GM19328 (cell line): Measurements from ENCODE around the gene DHRS13.
"Not testable (repeated sequence)": the region's sequence is repeated elsewhere in the genome, so short reads cannot be mapped to it uniquely, and the experiment has no call there.

Source experiments
- ATAC-seq: cut with Tn5 transposase; IDR thresholded peaks from one replicate; pipeline ENCODE4 v1.9.1; 2021; ENCODE audit warnings: mild to moderate bottlenecking, moderate library complexity; ENCODE audit not compliant: unreplicated experiment

Gene DHRS13

GRCh38 chr17:28937044-28937729, 34.3 kb upstream of the DHRS13 start:
- no peak for ATAC-seq

DNA sequence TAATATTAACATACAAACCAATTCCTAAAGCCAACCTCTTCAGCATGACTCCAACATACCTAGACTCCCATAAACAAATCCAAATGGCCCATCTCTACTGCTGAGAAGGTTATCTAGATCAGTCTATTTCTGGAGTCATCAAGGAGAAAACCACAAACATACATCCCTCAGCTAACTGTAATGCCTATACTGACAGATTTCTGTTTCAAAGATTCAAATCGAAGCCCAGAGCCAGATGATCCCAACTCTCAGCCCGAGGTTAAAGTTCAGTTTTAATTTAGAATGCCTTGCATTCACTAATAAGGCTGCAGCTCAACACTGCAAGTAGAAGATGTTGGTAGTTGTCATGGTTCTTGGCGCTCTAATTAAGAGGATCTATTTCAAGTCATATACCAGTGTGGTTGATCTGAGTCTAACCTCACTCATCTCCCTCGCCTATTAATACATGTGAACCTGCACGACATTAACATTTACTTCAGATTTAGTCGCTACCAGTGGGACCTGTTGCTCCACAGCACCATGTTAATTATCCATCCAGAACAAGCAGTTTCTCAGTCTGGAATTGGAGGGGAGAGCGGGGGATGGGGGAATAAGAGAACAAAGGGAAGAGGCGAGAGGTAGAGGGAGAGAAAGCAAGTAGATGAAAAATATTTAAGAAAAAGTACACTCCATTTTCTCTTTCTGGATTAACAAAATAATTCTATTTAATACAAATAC, 33.0 kb upstream of the DHRS13 start:
- ATAC-seq, result no peak

DNA sequence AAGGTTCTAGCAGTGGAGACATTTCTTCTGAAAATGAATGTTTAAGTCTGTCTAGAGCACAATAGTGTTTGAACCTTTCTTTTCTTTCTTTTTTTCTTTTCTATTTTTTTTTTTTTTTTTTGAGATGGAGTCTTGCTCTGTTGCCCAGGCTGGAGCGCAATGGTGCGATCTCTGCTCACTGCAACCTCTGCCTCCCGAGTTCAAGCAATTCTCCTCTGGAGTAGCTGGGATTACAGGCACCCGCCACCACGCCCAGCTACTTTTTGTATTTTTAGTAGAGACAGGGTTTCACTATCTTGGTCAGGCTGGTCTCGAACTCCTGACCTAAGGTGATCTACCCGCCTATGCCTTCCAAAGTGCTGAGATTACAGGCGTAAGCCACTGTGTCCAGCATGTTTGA, 31.6 kb upstream of the DHRS13 start:
- ATAC-seq, result not testable (repeated sequence)

GRCh38 chr17:28929787-28930186, 26.9 kb upstream of the DHRS13 start:
- no peak for ATAC-seq

DNA sequence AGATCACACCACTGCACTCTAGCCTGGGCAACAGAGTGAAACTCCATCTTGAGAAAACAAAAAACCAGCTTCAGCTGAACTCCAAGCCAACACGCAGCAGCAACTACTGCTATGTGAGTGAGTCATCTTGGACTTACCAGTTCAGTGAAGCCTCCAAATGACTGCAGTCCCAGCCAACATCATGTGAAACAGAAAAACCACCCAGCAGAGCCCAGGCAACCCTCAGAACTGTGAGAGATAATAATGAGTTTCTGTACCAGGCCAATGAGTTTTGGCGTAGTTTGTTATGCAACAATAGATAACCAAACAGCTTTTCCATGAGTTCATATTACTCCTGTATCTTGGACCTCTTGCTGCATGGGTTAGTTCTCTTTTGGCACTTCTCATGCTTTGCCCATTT, 25.2 kb upstream of the DHRS13 start:
- ATAC-seq, result no peak

GRCh38 chr17:28926786-28927185, 23.9 kb upstream of the DHRS13 start:
- no peak for ATAC-seq

DNA sequence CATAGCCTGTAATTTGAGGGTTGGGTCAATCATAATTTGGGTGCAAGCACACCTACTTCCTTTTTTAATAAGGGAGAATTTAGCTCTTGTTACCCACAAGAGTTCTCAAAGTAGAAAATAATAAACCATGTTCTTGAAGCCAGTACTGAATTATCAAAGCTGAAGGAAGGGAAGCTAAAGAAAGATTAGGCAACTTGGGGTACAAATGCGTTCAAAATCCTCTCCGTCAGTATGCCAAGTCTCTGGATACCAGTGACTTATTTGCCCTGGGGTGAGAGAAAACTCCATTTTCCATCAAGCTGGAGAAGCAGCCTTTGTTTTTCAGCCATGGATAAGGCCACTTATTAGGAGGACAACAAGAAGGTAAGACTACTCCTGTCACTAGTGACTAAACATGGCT, 23.5 kb upstream of the DHRS13 start:
- no peak for ATAC-seq

GRCh38 chr17:28925912-28926365, 23.1 kb upstream of the DHRS13 start:
- ATAC-seq, result no peak

GRCh38 chr17:28920201-28920600, 17.3 kb upstream of the DHRS13 start:
- no peak for ATAC-seq

DNA sequence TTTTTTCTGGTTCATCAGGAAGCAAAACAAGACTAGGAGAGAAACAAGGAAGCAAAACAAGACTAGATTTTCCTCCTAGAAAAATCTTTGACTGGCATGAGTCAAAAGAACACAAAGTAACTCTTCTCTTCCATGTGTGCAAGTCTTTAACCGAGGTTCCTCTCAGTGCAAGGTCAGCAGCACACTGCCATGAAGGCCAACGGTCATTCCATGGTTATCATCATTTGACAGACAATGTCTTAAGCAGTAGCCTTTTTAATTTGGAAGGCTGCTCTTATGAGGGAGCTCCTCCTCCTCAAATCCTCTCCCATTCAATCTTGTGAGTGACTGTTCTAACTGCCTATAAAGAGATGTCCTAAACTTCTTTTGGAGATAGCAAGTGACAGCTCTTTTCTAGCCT, 15.4 kb upstream of the DHRS13 start:
- ATAC-seq, result no peak

- ATAC-seq, result no peak
Observed at GRCh38 chr17:28917465-28917864, 14.6 kb upstream of the DHRS13 start.

GRCh38 chr17:28917029-28917428, 14.2 kb upstream of the DHRS13 start:
- no peak for ATAC-seq

GRCh38 chr17:28916302-28916934, 13.5 kb upstream of the DHRS13 start:
- ATAC-seq, result no peak

GRCh38 chr17:28912938-28913333, 10.1 kb upstream of the DHRS13 start:
- ATAC-seq, result no peak

GRCh38 chr17:28912281-28912937, 9.5 kb upstream of the DHRS13 start:
- no peak for ATAC-seq

- ATAC-seq, result no peak
Observed at GRCh38 chr17:28911411-28912045, 8.6 kb upstream of the DHRS13 start.

- ATAC-seq, result no peak
Observed at GRCh38 chr17:28910534-28910933, 7.7 kb upstream of the DHRS13 start.

DNA sequence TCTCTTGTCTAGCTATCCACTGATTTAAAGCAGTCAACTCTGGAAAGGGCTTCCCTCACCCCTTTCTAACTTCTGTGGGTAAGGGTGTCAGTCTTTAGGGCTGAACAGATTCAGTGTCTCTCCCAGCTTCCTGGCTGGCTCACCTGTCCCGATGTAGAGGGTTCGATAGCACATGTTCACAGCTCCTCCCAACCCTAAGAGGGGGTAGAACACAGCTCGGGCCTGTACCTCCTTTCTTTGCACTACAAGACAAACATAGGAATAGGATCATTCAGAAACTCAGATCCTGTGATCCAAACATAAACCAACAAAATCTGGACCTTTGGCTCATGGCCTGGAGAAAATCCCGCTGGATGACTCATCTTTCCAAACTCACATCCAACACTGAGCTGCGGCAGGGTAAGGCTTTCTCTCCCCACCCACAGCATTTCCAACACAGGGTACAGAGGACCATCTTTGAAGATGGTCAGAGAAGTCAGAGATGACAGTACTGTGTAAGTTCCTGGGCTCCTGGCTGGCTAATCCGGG, 5.8 kb upstream of the DHRS13 start:
- no peak for ATAC-seq

DNA sequence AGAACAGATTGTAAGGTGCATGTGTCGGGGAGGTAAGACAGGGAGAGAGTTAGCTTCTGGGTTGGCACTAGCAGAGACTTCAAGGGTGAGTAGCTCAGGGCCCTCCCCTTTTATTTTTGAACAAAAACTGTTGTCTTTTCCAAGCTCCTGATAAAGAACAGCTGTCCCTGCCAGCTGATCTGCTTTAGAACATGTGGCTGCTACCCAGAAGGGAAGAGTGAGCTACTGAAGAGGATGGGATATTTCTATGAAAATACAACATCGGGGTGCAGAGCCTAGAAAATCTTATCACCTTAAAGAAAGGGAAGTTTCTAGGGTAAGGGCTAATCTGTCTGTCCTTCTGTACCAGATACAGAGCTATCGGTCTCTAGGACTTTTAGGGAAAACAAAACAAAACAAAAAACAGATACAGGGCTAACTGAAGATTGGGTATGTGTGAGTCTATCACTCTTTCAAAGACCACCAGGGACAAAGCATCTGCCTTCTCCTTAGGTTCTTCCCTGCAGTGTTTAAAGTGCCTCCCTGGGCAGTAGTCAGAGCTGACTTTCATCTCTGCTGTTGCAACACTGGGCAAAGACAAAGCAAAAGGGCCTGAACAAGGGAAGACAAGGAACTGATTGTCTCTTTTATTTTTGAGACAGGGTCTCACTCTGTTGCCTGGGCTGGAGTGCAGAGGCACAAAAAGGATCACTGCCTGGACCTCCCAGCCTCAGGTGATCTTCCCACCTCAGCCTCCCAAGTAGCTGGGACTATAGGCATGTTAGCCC, 5.0 kb upstream of the DHRS13 start:
- no peak for ATAC-seq
